ENCODE measurements around the gene SDC3.

Gene SDC3

DNA sequence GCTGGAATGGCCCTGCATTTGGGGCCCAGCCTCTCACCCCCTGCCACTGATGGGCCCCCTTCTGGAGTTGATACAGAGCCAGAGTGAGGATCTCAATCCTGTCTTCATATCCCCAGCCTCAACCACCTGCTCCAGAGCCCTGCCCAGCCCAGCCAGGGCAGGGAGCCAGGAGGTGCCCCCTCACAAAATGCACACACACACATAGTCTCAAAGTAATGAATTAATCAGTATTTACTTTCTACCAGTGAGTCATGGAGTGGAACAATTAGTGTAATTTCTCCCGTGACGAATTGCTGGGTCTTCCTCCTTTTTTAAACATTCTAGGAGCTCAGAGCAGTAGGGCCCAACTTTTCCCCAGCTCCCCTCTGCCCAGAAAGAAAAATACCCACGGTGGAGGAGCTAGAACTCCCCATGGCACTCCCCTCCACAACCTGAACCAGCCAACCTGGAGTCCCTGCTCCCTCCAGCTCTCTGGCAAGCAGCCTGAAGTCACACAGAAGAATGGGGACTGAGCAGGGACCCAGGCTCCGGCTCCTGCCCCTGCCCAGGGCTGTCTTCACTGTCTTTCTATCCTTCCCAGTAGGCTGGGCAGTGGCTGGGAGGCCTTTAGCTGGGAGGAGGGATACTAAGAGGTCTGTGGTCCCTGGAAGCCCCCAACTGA, 29.3 kb downstream of the SDC3 start:
- no peak for DNase-seq (ENCODE audit: extremely low read depth, low read depth)
- TF ChIP-seq, protein P1, sequence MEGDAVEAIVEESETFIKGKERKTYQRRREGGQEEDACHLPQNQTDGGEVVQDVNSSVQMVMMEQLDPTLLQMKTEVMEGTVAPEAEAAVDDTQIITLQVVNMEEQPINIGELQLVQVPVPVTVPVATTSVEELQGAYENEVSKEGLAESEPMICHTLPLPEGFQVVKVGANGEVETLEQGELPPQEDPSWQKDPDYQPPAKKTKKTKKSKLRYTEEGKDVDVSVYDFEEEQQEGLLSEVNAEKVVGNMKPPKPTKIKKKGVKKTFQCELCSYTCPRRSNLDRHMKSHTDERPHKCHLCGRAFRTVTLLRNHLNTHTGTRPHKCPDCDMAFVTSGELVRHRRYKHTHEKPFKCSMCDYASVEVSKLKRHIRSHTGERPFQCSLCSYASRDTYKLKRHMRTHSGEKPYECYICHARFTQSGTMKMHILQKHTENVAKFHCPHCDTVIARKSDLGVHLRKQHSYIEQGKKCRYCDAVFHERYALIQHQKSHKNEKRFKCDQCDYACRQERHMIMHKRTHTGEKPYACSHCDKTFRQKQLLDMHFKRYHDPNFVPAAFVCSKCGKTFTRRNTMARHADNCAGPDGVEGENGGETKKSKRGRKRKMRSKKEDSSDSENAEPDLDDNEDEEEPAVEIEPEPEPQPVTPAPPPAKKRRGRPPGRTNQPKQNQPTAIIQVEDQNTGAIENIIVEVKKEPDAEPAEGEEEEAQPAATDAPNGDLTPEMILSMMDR (IDR thresholded peaks at IDR 0.05; ENCODE audit: low read depth, low read length, missing control alignments), result no peak
- H3K4me3 ChIP-seq (replicated peaks; ENCODE audit: low read depth, low read length), result no peak overlapping the region

DNA sequence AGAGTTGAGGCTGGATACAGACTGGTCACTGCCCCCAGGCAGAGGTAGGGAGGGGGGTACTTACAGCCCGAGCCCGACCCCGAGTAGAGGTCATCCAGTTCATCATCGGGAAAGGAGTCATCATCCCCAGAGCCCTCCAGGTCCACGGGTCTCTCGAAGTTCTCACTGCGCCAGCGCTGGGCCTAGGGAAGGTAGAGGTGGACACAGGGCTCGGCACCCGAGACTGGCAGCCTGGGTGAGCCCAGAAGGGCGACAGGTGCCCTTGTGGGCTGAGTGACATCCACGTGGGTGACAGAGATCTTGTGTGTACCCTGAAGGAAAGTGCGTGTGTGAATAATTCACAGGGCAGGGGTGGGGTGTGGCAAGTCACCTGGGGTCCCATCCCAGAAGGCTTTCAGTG, 30.0 kb downstream of the SDC3 start:
- TF ChIP-seq, protein P1 (IDR thresholded peaks at IDR 0.05; ENCODE audit: low read depth, low read length, missing control alignments), result no peak
- no peak for DNase-seq (ENCODE audit: extremely low read depth, low read depth)
- no peak overlapping the region for H3K4me3 ChIP-seq (replicated peaks; ENCODE audit: low read depth, low read length)

DNA sequence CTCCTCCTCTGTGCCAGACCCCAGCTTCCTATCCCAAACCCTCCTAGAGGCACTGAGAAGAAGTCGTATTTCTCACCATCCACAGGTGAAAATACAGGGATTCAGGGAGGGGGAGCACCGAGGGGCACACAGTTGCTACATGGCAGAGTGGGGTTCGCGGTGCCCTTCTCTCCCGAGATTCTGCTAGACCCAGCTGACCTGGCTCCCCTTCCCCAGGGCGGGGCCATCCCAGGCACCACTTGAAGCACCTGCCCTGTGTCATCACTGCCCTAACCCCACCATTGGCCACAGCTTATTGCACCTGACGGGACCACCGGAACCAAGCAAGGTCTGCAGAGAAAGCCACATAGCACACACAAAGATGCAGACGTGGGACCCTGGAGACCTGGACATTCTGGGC, 30.5 kb downstream of the SDC3 start:
- TF ChIP-seq, protein P1 (IDR thresholded peaks at IDR 0.05; ENCODE audit: low read depth, low read length, missing control alignments), result no peak
- no peak for DNase-seq (ENCODE audit: extremely low read depth, low read depth)
- H3K4me3 ChIP-seq (replicated peaks; ENCODE audit: low read depth, low read length), result no peak overlapping the region

DNA sequence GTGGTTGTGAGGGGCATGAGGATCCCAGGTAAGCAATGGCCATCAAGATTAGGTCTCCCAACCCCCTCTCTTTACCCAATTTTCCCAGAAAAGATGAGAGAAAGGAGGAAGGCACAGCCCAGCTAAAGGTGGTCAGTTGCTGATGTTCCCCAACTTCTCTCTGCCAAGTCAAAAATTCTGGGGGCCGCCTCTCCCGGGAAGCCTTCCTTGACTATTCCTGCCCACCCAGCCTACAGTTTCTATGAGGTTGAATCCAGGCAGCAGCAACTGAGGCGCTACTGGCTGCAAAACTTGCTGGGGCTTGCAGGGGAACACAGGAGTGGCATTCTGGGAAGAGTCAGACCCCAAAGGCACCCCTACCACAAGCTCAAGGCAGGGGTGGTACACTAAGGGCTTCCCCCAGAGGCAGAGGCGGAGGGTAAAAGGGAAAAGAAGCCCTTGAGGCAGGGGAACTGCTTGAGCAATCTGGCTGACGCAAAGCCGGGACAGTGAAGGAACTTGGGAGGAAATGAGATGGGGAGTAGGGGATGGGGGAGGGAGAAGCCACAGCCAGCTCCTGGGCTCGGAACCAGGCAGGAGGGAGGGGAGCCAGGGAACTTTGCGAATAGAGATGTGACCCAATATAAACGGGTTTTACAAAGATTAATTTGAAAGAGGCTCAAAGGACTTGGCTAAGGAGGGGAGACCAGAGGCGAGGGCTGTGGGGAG, 31.2 kb downstream of the SDC3 start:
- no peak overlapping the region for H3K4me3 ChIP-seq (replicated peaks; ENCODE audit: low read depth, low read length)
- TF ChIP-seq, protein P1 (IDR thresholded peaks at IDR 0.05; ENCODE audit: low read depth, low read length, missing control alignments), result no peak
- no peak for DNase-seq (ENCODE audit: extremely low read depth, low read depth)

DNA sequence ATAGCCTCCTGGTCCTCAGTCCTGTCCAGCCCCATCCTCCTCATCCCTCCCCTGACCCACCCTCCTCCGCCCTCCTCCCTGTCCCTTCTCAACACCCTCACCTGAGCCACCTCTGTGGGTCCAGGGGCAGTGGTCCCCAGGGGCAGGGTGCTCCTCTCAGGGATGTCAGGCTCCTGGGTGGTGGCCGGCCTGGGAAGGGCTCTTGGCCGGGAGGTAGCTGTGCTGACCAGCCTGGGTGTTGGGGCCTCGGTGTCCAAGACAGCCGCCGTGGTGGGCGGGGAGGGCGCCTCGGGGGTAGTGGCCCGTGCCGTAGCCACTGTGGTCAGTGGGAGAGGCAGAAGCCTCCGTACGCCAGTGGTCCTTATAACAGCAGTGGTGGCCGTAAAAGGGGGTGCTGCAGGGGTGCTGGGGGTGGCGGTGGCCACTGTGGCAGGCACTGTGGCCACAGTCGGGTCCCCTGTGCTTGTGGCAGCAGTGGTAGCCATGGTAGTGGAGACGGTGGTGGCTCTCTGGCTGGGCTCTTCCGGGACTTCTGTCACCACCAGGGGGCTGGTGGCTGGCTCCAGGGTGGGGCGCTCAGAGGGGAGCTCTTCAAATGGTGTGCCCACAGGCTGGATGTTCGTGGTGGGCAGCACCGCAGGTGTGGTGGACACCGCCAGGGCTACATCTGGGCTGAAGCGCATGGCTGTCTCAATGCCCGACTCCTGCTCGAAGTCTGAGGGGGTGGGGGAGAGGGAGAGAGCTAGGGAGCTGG, 31.9 kb downstream of the SDC3 start:
- no peak for DNase-seq (ENCODE audit: extremely low read depth, low read depth)
- no peak overlapping the region for H3K4me3 ChIP-seq (replicated peaks; ENCODE audit: low read depth, low read length)
- TF ChIP-seq, protein P1 (IDR thresholded peaks at IDR 0.05; ENCODE audit: low read depth, low read length, missing control alignments), result no peak

DNA sequence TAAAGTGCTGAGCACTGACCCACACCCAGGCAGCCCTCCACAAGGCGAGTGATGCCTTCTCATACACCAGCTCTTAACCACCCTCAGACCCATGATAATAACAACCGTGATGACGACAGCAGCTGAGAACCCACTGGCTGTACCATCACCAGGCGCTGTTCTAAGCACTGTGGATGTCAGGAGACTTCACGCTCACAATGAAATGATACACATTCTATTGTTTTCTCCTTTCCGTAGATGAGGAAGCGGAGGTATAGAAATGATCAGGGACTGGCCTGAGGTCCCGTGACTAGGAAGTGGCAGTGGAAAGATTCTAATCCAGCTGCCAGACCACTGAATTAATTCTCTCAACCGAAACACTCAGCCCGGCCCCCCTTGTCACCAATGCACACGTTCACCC, 32.6 kb downstream of the SDC3 start:
- DNase-seq (ENCODE audit: extremely low read depth, low read depth), result no peak
- TF ChIP-seq, protein P1 (IDR thresholded peaks at IDR 0.05; ENCODE audit: low read depth, low read length, missing control alignments), result no peak
- no peak overlapping the region for H3K4me3 ChIP-seq (replicated peaks; ENCODE audit: low read depth, low read length)
